SK-N-SH (cell line): ENCODE results near the gene CREBRF. TPM values are rescaled to one million over a fixed set of nuclear protein-coding genes. Genes with fewer than 3 reads are reported as not detected.
"Not testable (repeated sequence)": the region's sequence is repeated elsewhere in the genome, so short reads cannot be mapped to it uniquely, and the experiment has no call there.

ENCODE experiments used
- CTCF ChIA-PET: fragments of 300-600, 350-600 bp; formaldehyde crosslinking; extraction: SDS; loops from one replicate; lab custom pipeline; 2021; lab: Yijun Ruan, JAX
- POLR2A ChIA-PET: fragments of 350-600 bp; sonication (Branson Sonifier 250); formaldehyde crosslinking; extraction: SDS; loops from one replicate; lab custom pipeline; 2020; ENCODE audit warnings: antibody characterized with exemption, inconsistent platforms; lab: Yijun Ruan, JAX
- DNase-seq: peaks from one replicate; pipeline ENCODE4 v3.0.0; 2012
- H2AFZ ChIP-seq: fragments of 200-600 bp; sonication (generic); 2 replicates; pipeline ENCODE4 v1.8.1; 2016; ENCODE audit warnings: antibody characterized with exemption, mild to moderate bottlenecking, low read depth
- H3F3A ChIP-seq: fragments of 200-600 bp; sonication (generic); replicated peaks from 2 replicates; pipeline ENCODE3; 2016; ENCODE audit warnings: antibody characterized with exemption, mild to moderate bottlenecking; ENCODE audit not compliant: insufficient read depth
- H3K27ac ChIP-seq, 2 experiments: fragments of 200-500 bp in 1 of 2; fragments of 200-600 bp in 1 of 2; sonication (Bioruptor generic) in 1 of 2; sonication (generic), shearing (Covaris generic) in 1 of 2; 2 replicates each; pipeline versions ENCODE4 v1.5.1 to v1.6.1; 2014 to 2016; ENCODE audit warnings: low read depth in 2 of 2, inconsistent platforms in 1 of 2, low read length in 1 of 2, mild to moderate bottlenecking in 1 of 2, mixed read lengths in 1 of 2
- H3K27me3 ChIP-seq: fragments of 200-600 bp; sonication (generic), shearing (Covaris generic); 2 replicates; pipeline ENCODE4 v1.6.1; 2016; ENCODE audit warnings: mixed run types; ENCODE audit not compliant: insufficient read depth
- H3K36me3 ChIP-seq, 2 experiments: fragments of 200-500 bp in 1 of 2; fragments of 200-600 bp in 1 of 2; sonication (Bioruptor generic) in 1 of 2; sonication (generic) in 1 of 2; replicated peaks in 1 of 2; 2 replicates each; pipeline versions ENCODE3 to v1.5.1; 2014 to 2016; ENCODE audit warnings: low read length in 1 of 2, mild to moderate bottlenecking in 1 of 2; ENCODE audit not compliant: insufficient read depth in 2 of 2, control insufficient read depth in 1 of 2
- H3K4me1 ChIP-seq, 2 experiments: fragments of 200-500 bp in 1 of 2; fragments of 200-600 bp in 1 of 2; sonication (Bioruptor generic) in 1 of 2; sonication (generic), shearing (Covaris generic) in 1 of 2; 2 replicates each; pipeline versions ENCODE4 v1.5.1 to v1.6.1; 2014 to 2016; ENCODE audit warnings: low read depth in 1 of 2, low read length in 1 of 2, mixed run types in 1 of 2; ENCODE audit not compliant: insufficient read depth in 2 of 2, control insufficient read depth in 1 of 2
- H3K4me2 ChIP-seq: fragments of 200-600 bp; sonication (generic), shearing (Covaris generic); 2 replicates; pipeline ENCODE4 v1.6.1; 2017; ENCODE audit warnings: mixed run types
- H3K4me3 ChIP-seq, 2 experiments: fragments of 200-500 bp in 1 of 2; fragments of 200-600 bp in 1 of 2; sonication (Bioruptor generic) in 1 of 2; sonication (generic), shearing (Covaris generic) in 1 of 2; 2 replicates each; pipeline versions ENCODE4 v1.5.1 to v1.8.1; 2014 to 2016; ENCODE audit warnings: low read depth in 2 of 2, inconsistent platforms in 1 of 2, low read length in 1 of 2, mild to moderate bottlenecking in 1 of 2, mixed read lengths in 1 of 2, moderate library complexity in 1 of 2
- H3K79me2 ChIP-seq: fragments of 200-600 bp; sonication (generic); 2 replicates; pipeline ENCODE4 v1.8.1; 2017; ENCODE audit warnings: mild to moderate bottlenecking; ENCODE audit not compliant: insufficient read depth
- H3K9ac ChIP-seq: fragments of 200-600 bp; sonication (generic); 2 replicates; pipeline ENCODE4 v1.6.1; 2017; ENCODE audit warnings: mixed run types
- H3K9me2 ChIP-seq: fragments of 200-600 bp; sonication (generic); 2 replicates; pipeline ENCODE4 v1.6.1; 2017; ENCODE audit warnings: mixed run types
- H3K9me3 ChIP-seq: fragments of 200-600 bp; sonication (generic); 2 replicates; pipeline ENCODE4 v1.6.1; 2017; ENCODE audit warnings: mixed run types, mild to moderate bottlenecking, moderate library complexity
- H4K20me1 ChIP-seq: fragments of 200-600 bp; sonication (generic); 2 replicates; pipeline ENCODE4 v1.6.1; 2017; ENCODE audit warnings: mild to moderate bottlenecking, mixed run types; ENCODE audit not compliant: insufficient read depth
- ELF1 ChIP-seq: IDR thresholded peaks from 2 replicates; pipeline ENCODE4 v1.4.0; 2012
- EZH2phosphoT487 ChIP-seq: fragments of 200-600 bp; sonication (generic); IDR thresholded peaks from 2 replicates; pipeline ENCODE4 v1.6.1; 2017; ENCODE audit warnings: low read depth, mixed run types, mild to moderate bottlenecking, antibody characterized with exemption, moderate library complexity, borderline replicate concordance
- FOSL2 ChIP-seq: IDR thresholded peaks from 2 replicates; pipeline ENCODE4 v1.4.0; 2012; ENCODE audit warnings: low read depth, mild to moderate bottlenecking, moderate library complexity, borderline replicate concordance
- IRF3 ChIP-seq: fragments of 150-350 bp; IDR thresholded peaks from 2 replicates; pipeline ENCODE4 v1.6.1; 2016; ENCODE audit warnings: mild to moderate bottlenecking, low read depth, low read length
- MEF2A ChIP-seq: IDR thresholded peaks from 2 replicates; pipeline ENCODE4 v1.4.0; 2012; ENCODE audit warnings: low read depth, borderline replicate concordance
- MXI1 ChIP-seq: IDR thresholded peaks from 2 replicates; pipeline ENCODE4 v1.6.1; 2012; ENCODE audit warnings: mild to moderate bottlenecking, low read depth, low read length, improper control_type of control experiment
- NRF1 ChIP-seq: IDR thresholded peaks from 2 replicates; pipeline ENCODE4 v1.6.1; 2012; ENCODE audit warnings: low read depth, mild to moderate bottlenecking, low read length
- POLR2AphosphoS5 ChIP-seq: IDR thresholded peaks from 2 replicates; pipeline ENCODE4 v1.6.1; 2012; ENCODE audit warnings: low read depth, low read length
- RCOR1 ChIP-seq: fragments of 150-350 bp; IDR thresholded peaks from 2 replicates; pipeline ENCODE4 v1.6.1; 2017; ENCODE audit warnings: antibody characterized with exemption, low read length
- RFX5 ChIP-seq: IDR thresholded peaks from 2 replicates; pipeline ENCODE4 v1.6.1; 2012; ENCODE audit warnings: mild to moderate bottlenecking, improper control_type of control experiment, low read length
- RXRA ChIP-seq: IDR thresholded peaks from 2 replicates; pipeline ENCODE4 v1.4.0; 2012; ENCODE audit warnings: low read depth, mild to moderate bottlenecking, borderline replicate concordance
- USF1 ChIP-seq: IDR thresholded peaks from 2 replicates; pipeline ENCODE4 v1.4.0; 2012; ENCODE audit warnings: low read depth, borderline replicate concordance
- YY1 ChIP-seq: IDR thresholded peaks from 2 replicates; pipeline ENCODE4 v1.4.0; 2012; ENCODE audit warnings: low read depth, mild to moderate bottlenecking
- WGBS: methylation state at CpG from one replicate; pipeline ENCODE4 v1.1.6; 2017; ENCODE audit warnings: low lambda C conversion rate; 5-methylcytosine and 5-hydroxymethylcytosine counted together
- polyA plus RNA-seq, 3 experiments: library from polyadenylated mRNA; depleted of rRNA; stranded (reverse); fragments of >200 nt; gene quantifications; 2 replicates each; pipeline ENCODE4 v1.2.3, GENCODE V29; 2012
- TF ChIP-seq, protein P1 (sequence below): fragments of 150-350 bp; IDR thresholded peaks from 2 replicates; pipeline ENCODE4 v1.6.1; 2017; ENCODE audit warnings: antibody characterized with exemption, low read length, low read depth, borderline replicate concordance
- TF ChIP-seq, protein P2 (sequence below): fragments of 200-600 bp; sonication (generic); IDR thresholded peaks from 2 replicates; pipeline ENCODE4 v1.6.1; 2017; ENCODE audit warnings: antibody characterized with exemption, mild to moderate bottlenecking, moderate library complexity

CREBRF gene
- polyA plus RNA-seq, 1 of the 3 experiments (the other 2 are of a cell fraction) = 2.4 TPM

DNA sequence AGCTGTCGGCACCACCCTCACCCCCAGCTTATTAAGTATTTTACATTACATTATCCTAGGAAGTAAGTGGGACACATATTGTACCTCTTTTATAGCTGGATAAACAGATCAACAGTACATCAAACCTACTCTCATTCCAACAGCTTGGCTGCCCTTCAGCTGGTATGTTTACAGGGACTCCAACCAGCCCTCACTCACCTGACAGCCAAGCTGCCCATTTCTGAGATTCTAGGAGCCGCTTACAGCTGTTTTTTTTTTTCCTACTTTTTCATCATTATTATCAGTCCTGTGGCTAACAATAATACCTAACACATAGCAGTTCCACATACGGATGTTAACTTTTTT is 13.4 kb upstream of the CREBRF start:
- Histone ChIP-seq H3K27me3 (no peaks in the 10 kb centered on the region), H3K36me3 (no peaks in the 10 kb centered on the region), H3K9me3 (no peaks in the 10 kb centered on the region; the same call in 1 of the 2 replicates), H3K27ac (no peak overlapping the region), H3K9me2 (no peaks in the 10 kb centered on the region), H3F3A (no peaks in the 10 kb centered on the region), H3K4me2 (no peak overlapping the region), H3K9ac (no peak overlapping the region), H4K20me1 (no peaks in the 10 kb centered on the region), H2AFZ (no peak overlapping the region), H3K4me3 (no peak overlapping the region), H3K4me1 (no peaks in the 10 kb centered on the region), H3K79me2 (no peaks in the 10 kb centered on the region)
- POLR2A ChIA-PET = no interaction called here
- 92% methylated on average over 3 of the region's 3 CpGs for WGBS
- TF ChIP-seq MXI1 = no peak
- no peak for TF ChIP-seq RXRA
- no peak for TF ChIP-seq IRF3
- TF ChIP-seq, protein P1, sequence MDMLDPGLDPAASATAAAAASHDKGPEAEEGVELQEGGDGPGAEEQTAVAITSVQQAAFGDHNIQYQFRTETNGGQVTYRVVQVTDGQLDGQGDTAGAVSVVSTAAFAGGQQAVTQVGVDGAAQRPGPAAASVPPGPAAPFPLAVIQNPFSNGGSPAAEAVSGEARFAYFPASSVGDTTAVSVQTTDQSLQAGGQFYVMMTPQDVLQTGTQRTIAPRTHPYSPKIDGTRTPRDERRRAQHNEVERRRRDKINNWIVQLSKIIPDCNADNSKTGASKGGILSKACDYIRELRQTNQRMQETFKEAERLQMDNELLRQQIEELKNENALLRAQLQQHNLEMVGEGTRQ = no peak
- TF ChIP-seq YY1 = no peak
- TF ChIP-seq RFX5 = no peak
- TF ChIP-seq, protein P2, sequence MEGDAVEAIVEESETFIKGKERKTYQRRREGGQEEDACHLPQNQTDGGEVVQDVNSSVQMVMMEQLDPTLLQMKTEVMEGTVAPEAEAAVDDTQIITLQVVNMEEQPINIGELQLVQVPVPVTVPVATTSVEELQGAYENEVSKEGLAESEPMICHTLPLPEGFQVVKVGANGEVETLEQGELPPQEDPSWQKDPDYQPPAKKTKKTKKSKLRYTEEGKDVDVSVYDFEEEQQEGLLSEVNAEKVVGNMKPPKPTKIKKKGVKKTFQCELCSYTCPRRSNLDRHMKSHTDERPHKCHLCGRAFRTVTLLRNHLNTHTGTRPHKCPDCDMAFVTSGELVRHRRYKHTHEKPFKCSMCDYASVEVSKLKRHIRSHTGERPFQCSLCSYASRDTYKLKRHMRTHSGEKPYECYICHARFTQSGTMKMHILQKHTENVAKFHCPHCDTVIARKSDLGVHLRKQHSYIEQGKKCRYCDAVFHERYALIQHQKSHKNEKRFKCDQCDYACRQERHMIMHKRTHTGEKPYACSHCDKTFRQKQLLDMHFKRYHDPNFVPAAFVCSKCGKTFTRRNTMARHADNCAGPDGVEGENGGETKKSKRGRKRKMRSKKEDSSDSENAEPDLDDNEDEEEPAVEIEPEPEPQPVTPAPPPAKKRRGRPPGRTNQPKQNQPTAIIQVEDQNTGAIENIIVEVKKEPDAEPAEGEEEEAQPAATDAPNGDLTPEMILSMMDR = no peak
- no peak for TF ChIP-seq EZH2phosphoT487
- TF ChIP-seq RCOR1 = no peak
- TF ChIP-seq POLR2AphosphoS5 = no peak
- TF ChIP-seq USF1 = no peak
- TF ChIP-seq ELF1 = no peak
- TF ChIP-seq FOSL2 = no peak
- TF ChIP-seq MEF2A = no peak
- no peak for DNase-seq
- CTCF ChIA-PET = no interaction called here

GRCh38 chr5:173045474-173045873 is 10.7 kb upstream of the CREBRF start:
- Histone ChIP-seq H3F3A (no peaks in the 10 kb centered on the region), H3K9ac (no peak overlapping the region), H3K4me3 (no peak overlapping the region), H3K79me2 (no peaks in the 10 kb centered on the region), H3K27ac (no peak overlapping the region), H3K4me2 (no peak overlapping the region), H2AFZ (no peak overlapping the region), H3K27me3 (no peaks in the 10 kb centered on the region), H3K4me1 (no peaks in the 10 kb centered on the region), H4K20me1 (no peaks in the 10 kb centered on the region), H3K9me3 (no peaks in the 10 kb centered on the region; the same call in 1 of the 2 replicates), H3K36me3 (no peaks in the 10 kb centered on the region), H3K9me2 (no peaks in the 10 kb centered on the region)
- no peak for DNase-seq
- no peak for TF ChIP-seq NRF1
- POLR2A ChIA-PET = interaction anchor here (0.5 kb wide), 1 partner anchor 20 kb away, joined by 3 read pairs; no protein-coding TSS in a partner anchor
- CTCF ChIA-PET = no interaction called here
- WGBS = 89% methylated on average over 8 of the region's 8 CpGs

DNA sequence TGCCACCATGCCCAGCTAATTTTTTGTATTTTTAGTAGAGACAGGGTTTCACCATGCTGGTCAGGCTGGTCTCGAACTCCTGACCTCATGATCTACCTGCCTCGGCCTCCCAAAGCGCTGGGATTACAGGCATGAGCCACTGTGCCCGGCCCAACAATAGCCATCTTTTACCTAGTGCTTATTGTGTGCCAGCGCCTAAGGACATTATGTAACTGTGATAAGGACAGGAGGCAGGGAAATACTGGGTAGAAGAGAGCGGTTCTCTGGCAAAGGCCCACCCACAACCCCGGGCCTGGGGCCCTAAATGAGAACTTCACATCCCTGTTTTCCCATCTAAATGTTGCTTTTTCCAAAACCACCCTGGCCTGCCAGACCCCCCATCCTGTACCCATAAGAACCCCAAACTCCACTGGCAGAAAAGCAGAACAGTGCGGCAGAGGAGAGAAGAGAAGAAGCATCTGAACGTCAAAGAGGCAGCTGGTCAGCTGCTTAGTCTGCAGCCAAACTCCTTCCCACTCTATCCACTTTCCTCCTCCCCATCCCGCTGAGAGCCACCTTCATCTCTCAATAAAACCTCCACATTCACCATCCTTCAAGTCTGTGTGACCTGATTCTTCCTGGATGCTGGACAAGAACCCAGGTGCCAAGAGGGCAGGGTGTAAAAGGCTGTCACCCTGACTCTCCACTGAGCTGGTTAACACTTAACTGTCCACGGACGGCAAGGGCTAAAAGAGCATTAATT is 8.9 kb upstream of the CREBRF start:
- H3K36me3 ChIP-seq, H3K9me2 ChIP-seq, H2AFZ ChIP-seq, H3K4me2 ChIP-seq, H3K9me3 ChIP-seq, H3K27me3 ChIP-seq, H3K4me3 ChIP-seq, H4K20me1 ChIP-seq, CTCF ChIA-PET, POLR2A ChIA-PET, DNase-seq, H3K79me2 ChIP-seq, H3F3A ChIP-seq, H3K9ac ChIP-seq, H3K27ac ChIP-seq: not testable (repeated sequence)
- 74% methylated on average over 12 of the region's 12 CpGs for WGBS
- peaks cover 0 to 10% of the 10 kb centered on the region in 2 experiments; a peak in 1 of 4 replicates for H3K4me1 ChIP-seq
